Measurements from ENCODE around the gene ACYP1.

Gene ACYP1

GRCh38 chr14:75032939-75033338, 30.9 kb downstream of the ACYP1 start:
- TF ChIP-seq GATA3 (IDR thresholded peaks at IDR 0.05; ENCODE audit: low read depth, low read length), result no peak
- TF ChIP-seq GATA2 (IDR thresholded peaks at IDR 0.05; ENCODE audit: low read depth, low read length), result no peak

- no peak for TF ChIP-seq GATA3 (IDR thresholded peaks at IDR 0.05; ENCODE audit: low read depth, low read length)
- no peak for TF ChIP-seq GATA2 (IDR thresholded peaks at IDR 0.05; ENCODE audit: low read depth, low read length)
Measured at GRCh38 chr14:75030147-75030546, 33.7 kb downstream of the ACYP1 start.

- TF ChIP-seq GATA3 (IDR thresholded peaks at IDR 0.05; ENCODE audit: low read depth, low read length) (no peak), GATA2 (IDR thresholded peaks at IDR 0.05; ENCODE audit: low read depth, low read length) (no peak)
Measured at GRCh38 chr14:75025876-75026275, 37.9 kb downstream of the ACYP1 start.

GRCh38 chr14:75025082-75025481, 38.7 kb downstream of the ACYP1 start:
- TF ChIP-seq GATA3 (IDR thresholded peaks at IDR 0.05; ENCODE audit: low read depth, low read length) (no peak), GATA2 (IDR thresholded peaks at IDR 0.05; ENCODE audit: low read depth, low read length) (no peak)

GRCh38 chr14:75023108-75023507, 40.7 kb downstream of the ACYP1 start:
- no peak for TF ChIP-seq GATA2 (IDR thresholded peaks at IDR 0.05; ENCODE audit: low read depth, low read length)
- TF ChIP-seq GATA3 (IDR thresholded peaks at IDR 0.05; ENCODE audit: low read depth, low read length), result no peak

GRCh38 chr14:75022655-75023054, 41.2 kb downstream of the ACYP1 start:
- no peak for TF ChIP-seq GATA2 (IDR thresholded peaks at IDR 0.05; ENCODE audit: low read depth, low read length)
- TF ChIP-seq GATA3 (IDR thresholded peaks at IDR 0.05; ENCODE audit: low read depth, low read length), result no peak

GRCh38 chr14:75018694-75019093, 45.1 kb downstream of the ACYP1 start:
- no peak for TF ChIP-seq GATA3 (IDR thresholded peaks at IDR 0.05; ENCODE audit: low read depth, low read length)
- TF ChIP-seq GATA2 (IDR thresholded peaks at IDR 0.05; ENCODE audit: low read depth, low read length), result no peak

GRCh38 chr14:75016815-75017214, 47.0 kb downstream of the ACYP1 start:
- no peak for TF ChIP-seq GATA3 (IDR thresholded peaks at IDR 0.05; ENCODE audit: low read depth, low read length)
- no peak for TF ChIP-seq GATA2 (IDR thresholded peaks at IDR 0.05; ENCODE audit: low read depth, low read length)

GRCh38 chr14:75015496-75015895, 48.3 kb downstream of the ACYP1 start:
- TF ChIP-seq GATA3 (IDR thresholded peaks at IDR 0.05; ENCODE audit: low read depth, low read length) (no peak), GATA2 (IDR thresholded peaks at IDR 0.05; ENCODE audit: low read depth, low read length) (no peak)

GRCh38 chr14:75013290-75013689, 50.5 kb downstream of the ACYP1 start:
- TF ChIP-seq GATA3 (IDR thresholded peaks at IDR 0.05; ENCODE audit: low read depth, low read length) (no peak), GATA2 (IDR thresholded peaks at IDR 0.05; ENCODE audit: low read depth, low read length) (no peak)

GRCh38 chr14:75011356-75011994, 52.3 kb downstream of the ACYP1 start:
- TF ChIP-seq GATA2 (IDR thresholded peaks at IDR 0.05; ENCODE audit: low read depth, low read length) (no peak), GATA3 (IDR thresholded peaks at IDR 0.05; ENCODE audit: low read depth, low read length) (no peak)

GRCh38 chr14:75010472-75011093, 53.2 kb downstream of the ACYP1 start:
- TF ChIP-seq GATA3 (IDR thresholded peaks at IDR 0.05; ENCODE audit: low read depth, low read length) (no peak), GATA2 (IDR thresholded peaks at IDR 0.05; ENCODE audit: low read depth, low read length) (no peak)

- TF ChIP-seq GATA3 (IDR thresholded peaks at IDR 0.05; ENCODE audit: low read depth, low read length) (no peak), GATA2 (IDR thresholded peaks at IDR 0.05; ENCODE audit: low read depth, low read length) (no peak)
Measured at GRCh38 chr14:75009176-75009575, 54.6 kb downstream of the ACYP1 start.

- TF ChIP-seq GATA2 (IDR thresholded peaks at IDR 0.05; ENCODE audit: low read depth, low read length) (no peak), GATA3 (IDR thresholded peaks at IDR 0.05; ENCODE audit: low read depth, low read length) (no peak)
Measured at GRCh38 chr14:75005357-75005756, 58.5 kb downstream of the ACYP1 start.

GRCh38 chr14:75003250-75004027, 60.4 kb downstream of the ACYP1 start:
- no peak for TF ChIP-seq GATA3 (IDR thresholded peaks at IDR 0.05; ENCODE audit: low read depth, low read length)
- TF ChIP-seq GATA2 (IDR thresholded peaks at IDR 0.05; ENCODE audit: low read depth, low read length), result no peak

Measured in SH-SY5Y (cell line).